Natural killer cell (primary cell): ENCODE results near the gene OR1F1. TPM values are rescaled to one million over a fixed set of nuclear protein-coding genes. Genes with fewer than 3 reads are reported as not detected.

Experiments
- ATAC-seq, 3 donors: fragments of 150-1000 bp in 2 of 3; fragments of 200-7000 bp in 1 of 3; cut with Tn5 transposase; 1 replicate in 1 of 3; 2 replicates in 2 of 3; pipeline ENCODE4 v1.10.0; 2021; ENCODE audit warnings: mild to moderate bottlenecking in 2 of 3, moderate library complexity in 2 of 3
- DNase-seq, 2 donors: peaks; one replicate each; pipeline versions ENCODE4 v3.0.0 to v3.0.0-alpha.2; 2013 to 2021; ENCODE audit warnings: mixed read lengths in 1 of 2
- H3K27ac ChIP-seq: one replicate; pipeline ENCODE4 v1.5.1; 2013; ENCODE audit warnings: mild to moderate bottlenecking, low read length
- H3K27me3 ChIP-seq: one replicate; pipeline ENCODE4 v1.6.1; 2013; ENCODE audit warnings: low read length; ENCODE audit not compliant: control insufficient read depth, insufficient read depth
- H3K36me3 ChIP-seq: one replicate; pipeline ENCODE4 v1.6.1; 2013; ENCODE audit warnings: low read length; ENCODE audit not compliant: control insufficient read depth, insufficient read depth
- H3K4me1 ChIP-seq: one replicate; pipeline ENCODE4 v1.6.1; 2013; ENCODE audit warnings: low read length; ENCODE audit not compliant: control insufficient read depth, insufficient read depth
- H3K4me3 ChIP-seq: one replicate; pipeline ENCODE4 v1.5.1; 2013; ENCODE audit warnings: low read length
- H3K9me3 ChIP-seq: one replicate; pipeline ENCODE4 v1.6.1; 2013; ENCODE audit warnings: low read length; ENCODE audit not compliant: control insufficient read depth, insufficient read depth
- H3K27ac Mint-ChIP-seq, 2 donors: one replicate each; pipeline ENCODE4 v1.8.0; 2022; ENCODE audit warnings: mild to moderate bottlenecking in 2 of 2, mixed read lengths in 2 of 2, moderate library complexity in 1 of 2
- H3K27me3 Mint-ChIP-seq, 2 donors: one replicate each; pipeline ENCODE4 v1.8.0; 2022; ENCODE audit warnings: low read depth in 2 of 2, mixed read lengths in 2 of 2
- H3K36me3 Mint-ChIP-seq: one replicate; pipeline ENCODE4 v1.8.0; 2022; ENCODE audit warnings: mixed read lengths
- H3K4me1 Mint-ChIP-seq, 2 donors: one replicate each; pipeline ENCODE4 v1.8.0; 2022; ENCODE audit warnings: mixed read lengths in 2 of 2
- H3K4me3 Mint-ChIP-seq: one replicate; pipeline ENCODE4 v1.8.0; 2022; ENCODE audit warnings: mild to moderate bottlenecking, moderate library complexity, mixed read lengths
- H3K9me3 Mint-ChIP-seq, 2 donors: one replicate each; pipeline ENCODE4 v1.8.0; 2022; ENCODE audit warnings: mixed read lengths in 2 of 2
- CTCF ChIP-seq: fragments of 200-600 bp; IDR thresholded peaks from one replicate; pipeline ENCODE4 v1.8.0; 2022; ENCODE audit warnings: antibody characterized with exemption
- WGBS: methylation state at CpG from one replicate; pipeline ENCODE4 v1.1.7; 2013; ENCODE audit warnings: missing lambda C conversion rate; ENCODE audit not compliant: insufficient coverage; 5-methylcytosine and 5-hydroxymethylcytosine counted together
- intact Hi-C: fragments of 100-400 bp; cut with micrococcal nuclease; formaldehyde crosslinking; loops from one replicate; pipeline ENCODE4 v1.14.2; 2022
- total RNA-seq, 4 donors: library from RNA; stranded (reverse); fragments of 120-200 nt in 1 of 4; gene quantifications; one replicate each; pipeline versions ENCODE4 v1.2.3 to v1.2.4, GENCODE V29; 2013 to 2022

OR1F1 gene
- total RNA-seq, 3 donors from 2014 or later (not counting 1 experiment from before 2014, with no cell fraction given) = not detected

GRCh38 chr16:3158026-3158509, 29.9 kb upstream of the OR1F1 start:
- TF ChIP-seq CTCF = no peak
- Histone ChIP-seq H3K27me3 (no peaks in the 10 kb centered on the region), H3K27ac (peak overlapping the region; percentile 77), H3K9me3 (peaks cover 4% of the 10 kb centered on the region), H3K4me1 (peaks cover 28% of the 10 kb centered on the region), H3K4me3 (peak overlapping the region; percentile 46), H3K36me3 (no peaks in the 10 kb centered on the region)
- Mint-ChIP-seq H3K4me1 (peaks cover 24 to 32% of the 10 kb centered on the region in 2 donors), H3K4me3 (peak overlapping the region; percentile 93), H3K9me3 (peaks cover 0 to 3% of the 10 kb centered on the region in 2 donors), H3K27me3 (no peaks in the 10 kb centered on the region), H3K36me3 (no peaks in the 10 kb centered on the region), H3K27ac (peak overlapping the region; percentile 97)
- intact Hi-C loops = loop anchor here (1.0 to 5.0 kb wide), 2 partner anchors 8 to 36 kb away; no protein-coding TSS in a partner anchor
- under 1% methylated on average over 27 of the region's 27 CpGs for WGBS
- peak in 2 of 3 donors; percentile 3 for ATAC-seq
- DNase-seq = no peak

GRCh38 chr16:3158510-3159314, 29.3 kb upstream of the OR1F1 start:
- no peaks in the 10 kb centered on the region for H3K36me3 Mint-ChIP-seq
- H3K27ac ChIP-seq = peak overlapping the region; percentile 77

GRCh38 chr16:3161235-3162018, 26.6 kb upstream of the OR1F1 start:
- Mint-ChIP-seq H3K4me3 (no peak overlapping the region), H3K27me3 (no peaks in the 10 kb centered on the region), H3K27ac (no peak overlapping the region), H3K9me3 (no peaks in the 10 kb centered on the region), H3K4me1 (peaks cover 32 to 43% of the 10 kb centered on the region in 2 donors), H3K36me3 (no peaks in the 10 kb centered on the region)
- H3K4me3 ChIP-seq = no peak overlapping the region
- DNase-seq (no peak), ATAC-seq (no peak)
- no peaks in the 10 kb centered on the region for H3K36me3 ChIP-seq
- intact Hi-C loops = no loop called here
- TF ChIP-seq CTCF = no peak
- 93% methylated on average over 36 of the region's 36 CpGs for WGBS
- H3K27me3 ChIP-seq = no peaks in the 10 kb centered on the region
- H3K27ac ChIP-seq = no peak overlapping the region
- no peaks in the 10 kb centered on the region for H3K9me3 ChIP-seq
- H3K4me1 ChIP-seq = peaks cover 36% of the 10 kb centered on the region

More at GRCh38 chr16:3158510-3159314, 29.3 kb upstream of the OR1F1 start:
- under 1% methylated on average over 70 of the region's 70 CpGs for WGBS
- H3K4me1 Mint-ChIP-seq = peaks cover 24 to 35% of the 10 kb centered on the region in 2 donors
- no peak for TF ChIP-seq CTCF
- ATAC-seq (peak; percentile 69 to 88 (median 71)), DNase-seq (peak; percentile 76 to 97)
- peak overlapping the region; percentile 46 for H3K4me3 ChIP-seq
- peaks cover 0 to 3% of the 10 kb centered on the region in 2 donors for H3K9me3 Mint-ChIP-seq
- no peaks in the 10 kb centered on the region for H3K27me3 ChIP-seq
- H3K4me3 Mint-ChIP-seq = peak overlapping the region; percentile 99
- H3K36me3 ChIP-seq = no peaks in the 10 kb centered on the region
- peaks cover 28% of the 10 kb centered on the region for H3K4me1 ChIP-seq
- intact Hi-C loops = loop anchor here (1.0 to 5.0 kb wide), 2 partner anchors 8 to 36 kb away; no protein-coding TSS in a partner anchor
- peak overlapping the region; percentile 97 for H3K27ac Mint-ChIP-seq
- no peaks in the 10 kb centered on the region for H3K27me3 Mint-ChIP-seq
- H3K9me3 ChIP-seq = peaks cover 4% of the 10 kb centered on the region
